K562 (cell line): Measurements from ENCODE around the gene FYB1. TPM values are rescaled to one million over a fixed set of nuclear protein-coding genes. Genes with fewer than 3 reads are reported as not detected.

Source experiments
- BRD4 ChIP-seq: fragments of 200-600 bp; sonication (generic); IDR thresholded peaks from 2 replicates; pipeline ENCODE4 v1.6.1; 2017; ENCODE audit warnings: inconsistent platforms
- DDX20 ChIP-seq: fragments of 450-650 bp; IDR thresholded peaks from 2 replicates; pipeline ENCODE4 v1.6.1; 2016; ENCODE audit warnings: missing genetic modification characterization, low read depth, mild to moderate bottlenecking, missing compliant biosample characterization, moderate library complexity
- ELF4 ChIP-seq: fragments of 450-650 bp; formaldehyde crosslinking; IDR thresholded peaks from 2 replicates; pipeline ENCODE4 v1.4.0; 2022; ENCODE audit warnings: missing genetic modification characterization
- KDM5B ChIP-seq: fragments of 200-600 bp; sonication (generic); IDR thresholded peaks from 2 replicates; pipeline ENCODE4 v1.6.1; 2012; ENCODE audit warnings: low read depth, mild to moderate bottlenecking, moderate library complexity, low read length, control low read depth, inconsistent platforms; ENCODE audit not compliant: insufficient replicate concordance
- MYNN ChIP-seq, 2 experiments: sonication (generic); formaldehyde crosslinking in 1 of 2; IDR thresholded peaks; 2 replicates each; pipeline versions ENCODE4 v1.5.0 to v1.6.1; 2016 to 2020; ENCODE audit warnings: antibody characterized with exemption in 1 of 2, missing genetic modification reagents in 1 of 2
- NCOA1 ChIP-seq: fragments of 450-650 bp; IDR thresholded peaks from 2 replicates; pipeline ENCODE4 v1.6.1; 2016; ENCODE audit warnings: low read depth
- NONO ChIP-seq, 2 experiments: fragments of 200-400 bp in 1 of 2; fragments of 450-650 bp in 1 of 2; formaldehyde crosslinking in 1 of 2; IDR thresholded peaks; 2 replicates each; pipeline ENCODE4 v1.6.1; 2017; ENCODE audit warnings: low read depth in 2 of 2, mild to moderate bottlenecking in 2 of 2, moderate library complexity in 2 of 2, low read length in 1 of 2
- SIRT6 ChIP-seq: IDR thresholded peaks from one replicate; pipeline ENCODE4 v1.6.1; 2012; ENCODE audit warnings: low read depth, mild to moderate bottlenecking, control low read depth, inconsistent platforms, low read length, moderate library complexity
- WHSC1 ChIP-seq: IDR thresholded peaks from one replicate; pipeline ENCODE4 v1.6.1; 2012; ENCODE audit warnings: low read length, control low read depth, inconsistent platforms
- ZNF134 ChIP-seq: fragments of 250-450 bp; sonication (Bioruptor Pico); conservative IDR thresholded peaks from 2 replicates; pipeline ENCODE4 v1.4.0; 2020
- polyA plus RNA-seq, 8 experiments: library from polyadenylated mRNA; depleted of rRNA in 4 of 8; stranded (reverse) in 5 of 8; unstranded in 3 of 8; fragments of >200 nt; fragmentation: Nextera tagmentation in 2 of 8; fragmentation: Illumina TruSeq in 1 of 8; extraction: Ambion mirVana in 2 of 8; extraction: Trizol in 1 of 8; gene quantifications; 2 replicates each; pipeline versions ENCODE4 v1.2.1 to v1.2.3, GENCODE V29; 2011 to 2014; ENCODE audit warnings: inconsistent platforms in 1 of 8, missing spikeins in 1 of 8
- total RNA-seq, 7 experiments: library from RNA; depleted of rRNA in 6 of 7; stranded (reverse); fragments of >200 nt in 6 of 7; fragmentation: Illumina TruSeq in 2 of 7; extraction: Trizol in 2 of 7; gene quantifications; 2 replicates each; pipeline versions ENCODE4 v1.2.1 to v1.2.3, GENCODE V29; 2011 to 2021; ENCODE audit warnings: low replicate concordance in 1 of 7
- TF ChIP-seq, protein P1 (sequence below), 2 experiments: fragments of 450-650 bp in 1 of 2; IDR thresholded peaks; 2 replicates each; pipeline ENCODE4 v1.6.1; 2011 to 2017; ENCODE audit warnings: low read depth in 2 of 2, antibody characterized with exemption in 1 of 2, borderline replicate concordance in 1 of 2, low read length in 1 of 2, mild to moderate bottlenecking in 1 of 2, mixed read lengths in 1 of 2; ENCODE audit not compliant: control insufficient read depth in 1 of 2
- TF ChIP-seq, protein P2 (sequence below): fragments of 450-650 bp; IDR thresholded peaks from 2 replicates; pipeline ENCODE4 v1.6.1; 2017; ENCODE audit warnings: antibody characterized with exemption
- TF ChIP-seq, protein P3 (sequence below): fragments of 250-450 bp; sonication (Bioruptor Pico); IDR thresholded peaks from 2 replicates; pipeline ENCODE4 v1.4.0; 2020; ENCODE audit warnings: mild to moderate bottlenecking, moderate library complexity
- TF ChIP-seq, protein P4 (sequence below): fragments of 200-800 bp; sonication (Bioruptor generic); IDR thresholded peaks from 2 replicates; pipeline ENCODE4 v1.6.1; 2016; ENCODE audit warnings: missing genetic modification characterization, missing compliant biosample characterization

The FYB1 gene
- total and polyA plus RNA-seq, 9 of the 15 experiments (the other 6 are each of a cell fraction or from before 2014, with no cell fraction given), result 4.7 to 31.5 (median 9.7) TPM

DNA sequence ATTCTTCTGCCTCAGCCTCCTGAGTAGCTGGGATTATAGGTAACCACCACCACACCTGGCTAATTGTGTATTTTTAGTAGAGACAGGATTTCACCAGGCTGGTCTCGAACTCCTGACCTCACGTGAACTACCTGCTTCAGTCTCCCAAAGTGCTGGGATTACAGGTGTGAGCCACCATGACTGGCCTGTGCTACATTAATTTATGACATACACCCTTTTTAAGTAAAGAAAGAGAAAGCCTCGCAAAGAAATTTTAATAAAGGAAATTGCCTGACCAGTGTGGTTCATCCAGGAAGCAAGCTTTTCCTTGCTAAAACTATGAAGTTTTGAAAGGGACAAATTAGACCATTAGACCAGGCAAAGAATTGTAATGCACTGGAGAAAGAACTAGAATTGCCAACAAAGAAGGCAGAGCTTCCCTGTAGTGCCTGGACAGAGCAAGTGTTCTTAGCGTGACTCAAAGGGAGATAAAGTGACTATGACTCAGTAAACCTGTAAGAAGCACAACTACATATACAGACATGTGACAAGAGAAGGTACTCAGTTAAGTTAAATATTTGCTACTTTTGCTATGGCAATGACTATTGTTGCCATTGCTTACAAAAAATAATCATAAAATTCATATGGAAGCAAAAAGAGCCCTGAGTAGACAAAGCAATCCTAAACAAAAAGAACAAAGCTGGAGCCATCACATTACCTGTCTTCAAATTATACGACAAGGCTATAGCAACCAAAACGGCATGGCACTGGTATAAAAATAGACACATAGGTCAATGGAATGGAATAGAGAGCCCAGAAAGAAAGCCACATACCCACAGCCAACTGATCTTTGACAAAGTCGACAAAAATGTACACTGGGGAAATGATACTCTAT, 54.6 kb downstream of the FYB1 start (continued):
- TF ChIP-seq, protein P1, sequence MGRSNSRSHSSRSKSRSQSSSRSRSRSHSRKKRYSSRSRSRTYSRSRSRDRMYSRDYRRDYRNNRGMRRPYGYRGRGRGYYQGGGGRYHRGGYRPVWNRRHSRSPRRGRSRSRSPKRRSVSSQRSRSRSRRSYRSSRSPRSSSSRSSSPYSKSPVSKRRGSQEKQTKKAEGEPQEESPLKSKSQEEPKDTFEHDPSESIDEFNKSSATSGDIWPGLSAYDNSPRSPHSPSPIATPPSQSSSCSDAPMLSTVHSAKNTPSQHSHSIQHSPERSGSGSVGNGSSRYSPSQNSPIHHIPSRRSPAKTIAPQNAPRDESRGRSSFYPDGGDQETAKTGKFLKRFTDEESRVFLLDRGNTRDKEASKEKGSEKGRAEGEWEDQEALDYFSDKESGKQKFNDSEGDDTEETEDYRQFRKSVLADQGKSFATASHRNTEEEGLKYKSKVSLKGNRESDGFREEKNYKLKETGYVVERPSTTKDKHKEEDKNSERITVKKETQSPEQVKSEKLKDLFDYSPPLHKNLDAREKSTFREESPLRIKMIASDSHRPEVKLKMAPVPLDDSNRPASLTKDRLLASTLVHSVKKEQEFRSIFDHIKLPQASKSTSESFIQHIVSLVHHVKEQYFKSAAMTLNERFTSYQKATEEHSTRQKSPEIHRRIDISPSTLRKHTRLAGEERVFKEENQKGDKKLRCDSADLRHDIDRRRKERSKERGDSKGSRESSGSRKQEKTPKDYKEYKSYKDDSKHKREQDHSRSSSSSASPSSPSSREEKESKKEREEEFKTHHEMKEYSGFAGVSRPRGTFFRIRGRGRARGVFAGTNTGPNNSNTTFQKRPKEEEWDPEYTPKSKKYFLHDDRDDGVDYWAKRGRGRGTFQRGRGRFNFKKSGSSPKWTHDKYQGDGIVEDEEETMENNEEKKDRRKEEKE (IDR thresholded peaks at IDR 0.05; ENCODE audit: borderline replicate concordance in 1 of 2, control insufficient read depth in 1 of 2, low read depth in 2 of 2, low read length in 1 of 2), result no peak
- TF ChIP-seq, protein P2, sequence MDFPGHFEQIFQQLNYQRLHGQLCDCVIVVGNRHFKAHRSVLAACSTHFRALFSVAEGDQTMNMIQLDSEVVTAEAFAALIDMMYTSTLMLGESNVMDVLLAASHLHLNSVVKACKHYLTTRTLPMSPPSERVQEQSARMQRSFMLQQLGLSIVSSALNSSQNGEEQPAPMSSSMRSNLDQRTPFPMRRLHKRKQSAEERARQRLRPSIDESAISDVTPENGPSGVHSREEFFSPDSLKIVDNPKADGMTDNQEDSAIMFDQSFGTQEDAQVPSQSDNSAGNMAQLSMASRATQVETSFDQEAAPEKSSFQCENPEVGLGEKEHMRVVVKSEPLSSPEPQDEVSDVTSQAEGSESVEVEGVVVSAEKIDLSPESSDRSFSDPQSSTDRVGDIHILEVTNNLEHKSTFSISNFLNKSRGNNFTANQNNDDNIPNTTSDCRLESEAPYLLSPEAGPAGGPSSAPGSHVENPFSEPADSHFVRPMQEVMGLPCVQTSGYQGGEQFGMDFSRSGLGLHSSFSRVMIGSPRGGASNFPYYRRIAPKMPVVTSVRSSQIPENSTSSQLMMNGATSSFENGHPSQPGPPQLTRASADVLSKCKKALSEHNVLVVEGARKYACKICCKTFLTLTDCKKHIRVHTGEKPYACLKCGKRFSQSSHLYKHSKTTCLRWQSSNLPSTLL, result no peak
- TF ChIP-seq ELF4 (CRISPR knock-in tag) (no peak), MYNN (IDR thresholded peaks at IDR 0.05) (no peak), MYNN (CRISPR knock-in tag; IDR thresholded peaks at IDR 0.05) (no peak), NONO (IDR thresholded peaks at IDR 0.05; ENCODE audit: low read depth in 2 of 2, low read length in 1 of 2) (no peak), DDX20 (no peak), SIRT6 (no peak), WHSC1 (no peak), KDM5B (no peak), NCOA1 (no peak), BRD4 (no peak), ZNF134 (CRISPR knock-in tag) (no peak)
- TF ChIP-seq, protein P3, sequence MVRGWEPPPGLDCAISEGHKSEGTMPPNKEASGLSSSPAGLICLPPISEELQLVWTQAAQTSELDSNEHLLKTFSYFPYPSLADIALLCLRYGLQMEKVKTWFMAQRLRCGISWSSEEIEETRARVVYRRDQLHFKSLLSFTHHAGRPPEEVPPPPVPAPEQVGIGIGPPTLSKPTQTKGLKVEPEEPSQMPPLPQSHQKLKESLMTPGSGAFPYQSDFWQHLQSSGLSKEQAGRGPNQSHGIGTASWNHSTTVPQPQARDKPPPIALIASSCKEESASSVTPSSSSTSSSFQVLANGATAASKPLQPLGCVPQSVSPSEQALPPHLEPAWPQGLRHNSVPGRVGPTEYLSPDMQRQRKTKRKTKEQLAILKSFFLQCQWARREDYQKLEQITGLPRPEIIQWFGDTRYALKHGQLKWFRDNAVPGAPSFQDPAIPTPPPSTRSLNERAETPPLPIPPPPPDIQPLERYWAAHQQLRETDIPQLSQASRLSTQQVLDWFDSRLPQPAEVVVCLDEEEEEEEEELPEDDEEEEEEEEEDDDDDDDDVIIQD, result no peak
- TF ChIP-seq, protein P4, sequence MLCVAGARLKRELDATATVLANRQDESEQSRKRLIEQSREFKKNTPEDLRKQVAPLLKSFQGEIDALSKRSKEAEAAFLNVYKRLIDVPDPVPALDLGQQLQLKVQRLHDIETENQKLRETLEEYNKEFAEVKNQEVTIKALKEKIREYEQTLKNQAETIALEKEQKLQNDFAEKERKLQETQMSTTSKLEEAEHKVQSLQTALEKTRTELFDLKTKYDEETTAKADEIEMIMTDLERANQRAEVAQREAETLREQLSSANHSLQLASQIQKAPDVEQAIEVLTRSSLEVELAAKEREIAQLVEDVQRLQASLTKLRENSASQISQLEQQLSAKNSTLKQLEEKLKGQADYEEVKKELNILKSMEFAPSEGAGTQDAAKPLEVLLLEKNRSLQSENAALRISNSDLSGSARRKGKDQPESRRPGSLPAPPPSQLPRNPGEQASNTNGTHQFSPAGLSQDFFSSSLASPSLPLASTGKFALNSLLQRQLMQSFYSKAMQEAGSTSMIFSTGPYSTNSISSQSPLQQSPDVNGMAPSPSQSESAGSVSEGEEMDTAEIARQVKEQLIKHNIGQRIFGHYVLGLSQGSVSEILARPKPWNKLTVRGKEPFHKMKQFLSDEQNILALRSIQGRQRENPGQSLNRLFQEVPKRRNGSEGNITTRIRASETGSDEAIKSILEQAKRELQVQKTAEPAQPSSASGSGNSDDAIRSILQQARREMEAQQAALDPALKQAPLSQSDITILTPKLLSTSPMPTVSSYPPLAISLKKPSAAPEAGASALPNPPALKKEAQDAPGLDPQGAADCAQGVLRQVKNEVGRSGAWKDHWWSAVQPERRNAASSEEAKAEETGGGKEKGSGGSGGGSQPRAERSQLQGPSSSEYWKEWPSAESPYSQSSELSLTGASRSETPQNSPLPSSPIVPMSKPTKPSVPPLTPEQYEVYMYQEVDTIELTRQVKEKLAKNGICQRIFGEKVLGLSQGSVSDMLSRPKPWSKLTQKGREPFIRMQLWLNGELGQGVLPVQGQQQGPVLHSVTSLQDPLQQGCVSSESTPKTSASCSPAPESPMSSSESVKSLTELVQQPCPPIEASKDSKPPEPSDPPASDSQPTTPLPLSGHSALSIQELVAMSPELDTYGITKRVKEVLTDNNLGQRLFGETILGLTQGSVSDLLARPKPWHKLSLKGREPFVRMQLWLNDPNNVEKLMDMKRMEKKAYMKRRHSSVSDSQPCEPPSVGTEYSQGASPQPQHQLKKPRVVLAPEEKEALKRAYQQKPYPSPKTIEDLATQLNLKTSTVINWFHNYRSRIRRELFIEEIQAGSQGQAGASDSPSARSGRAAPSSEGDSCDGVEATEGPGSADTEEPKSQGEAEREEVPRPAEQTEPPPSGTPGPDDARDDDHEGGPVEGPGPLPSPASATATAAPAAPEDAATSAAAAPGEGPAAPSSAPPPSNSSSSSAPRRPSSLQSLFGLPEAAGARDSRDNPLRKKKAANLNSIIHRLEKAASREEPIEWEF (CRISPR knock-in tag), result no peak
